Measurements from ENCODE around the gene GUCY1B1.

DNA sequence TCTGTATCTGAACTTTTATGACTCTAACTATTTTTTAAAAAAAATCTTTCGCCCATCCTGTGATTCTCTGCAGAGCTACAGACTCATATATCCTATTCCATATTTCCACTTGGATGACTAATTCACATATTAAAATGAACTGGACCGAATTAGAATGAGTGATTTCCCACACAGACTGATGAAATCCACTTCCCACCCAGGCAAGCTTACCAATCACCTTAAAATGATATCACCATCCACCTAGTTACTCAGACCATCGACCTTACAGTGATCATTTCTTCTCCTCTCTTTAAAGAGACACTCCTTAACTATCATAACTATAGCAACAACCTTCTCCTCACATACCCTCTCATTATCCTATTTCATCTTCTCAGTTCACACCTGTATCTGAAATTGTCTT is 34.1 kb upstream of the GUCY1B1 start:
- TF ChIP-seq, protein P1, sequence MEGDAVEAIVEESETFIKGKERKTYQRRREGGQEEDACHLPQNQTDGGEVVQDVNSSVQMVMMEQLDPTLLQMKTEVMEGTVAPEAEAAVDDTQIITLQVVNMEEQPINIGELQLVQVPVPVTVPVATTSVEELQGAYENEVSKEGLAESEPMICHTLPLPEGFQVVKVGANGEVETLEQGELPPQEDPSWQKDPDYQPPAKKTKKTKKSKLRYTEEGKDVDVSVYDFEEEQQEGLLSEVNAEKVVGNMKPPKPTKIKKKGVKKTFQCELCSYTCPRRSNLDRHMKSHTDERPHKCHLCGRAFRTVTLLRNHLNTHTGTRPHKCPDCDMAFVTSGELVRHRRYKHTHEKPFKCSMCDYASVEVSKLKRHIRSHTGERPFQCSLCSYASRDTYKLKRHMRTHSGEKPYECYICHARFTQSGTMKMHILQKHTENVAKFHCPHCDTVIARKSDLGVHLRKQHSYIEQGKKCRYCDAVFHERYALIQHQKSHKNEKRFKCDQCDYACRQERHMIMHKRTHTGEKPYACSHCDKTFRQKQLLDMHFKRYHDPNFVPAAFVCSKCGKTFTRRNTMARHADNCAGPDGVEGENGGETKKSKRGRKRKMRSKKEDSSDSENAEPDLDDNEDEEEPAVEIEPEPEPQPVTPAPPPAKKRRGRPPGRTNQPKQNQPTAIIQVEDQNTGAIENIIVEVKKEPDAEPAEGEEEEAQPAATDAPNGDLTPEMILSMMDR (IDR thresholded peaks at IDR 0.05), result no peak
- TF ChIP-seq POLR2A (IDR thresholded peaks at IDR 0.05), result no peak

Measured in heart left ventricle (tissue), 13 donors.